Stimulated activated CD4-positive, alpha-beta T cell treated with anti-CD3 and anti-CD28 coated beads, Interleukin-15, amount 100 ng/mL, for 24 hours (primary cell): Measurements from ENCODE around the gene AHSA1.

ENCODE experiments used
- DNase-seq: peaks from one replicate; pipeline ENCODE4 v3.0.0-alpha.2; 2020

AHSA1 gene

DNA sequence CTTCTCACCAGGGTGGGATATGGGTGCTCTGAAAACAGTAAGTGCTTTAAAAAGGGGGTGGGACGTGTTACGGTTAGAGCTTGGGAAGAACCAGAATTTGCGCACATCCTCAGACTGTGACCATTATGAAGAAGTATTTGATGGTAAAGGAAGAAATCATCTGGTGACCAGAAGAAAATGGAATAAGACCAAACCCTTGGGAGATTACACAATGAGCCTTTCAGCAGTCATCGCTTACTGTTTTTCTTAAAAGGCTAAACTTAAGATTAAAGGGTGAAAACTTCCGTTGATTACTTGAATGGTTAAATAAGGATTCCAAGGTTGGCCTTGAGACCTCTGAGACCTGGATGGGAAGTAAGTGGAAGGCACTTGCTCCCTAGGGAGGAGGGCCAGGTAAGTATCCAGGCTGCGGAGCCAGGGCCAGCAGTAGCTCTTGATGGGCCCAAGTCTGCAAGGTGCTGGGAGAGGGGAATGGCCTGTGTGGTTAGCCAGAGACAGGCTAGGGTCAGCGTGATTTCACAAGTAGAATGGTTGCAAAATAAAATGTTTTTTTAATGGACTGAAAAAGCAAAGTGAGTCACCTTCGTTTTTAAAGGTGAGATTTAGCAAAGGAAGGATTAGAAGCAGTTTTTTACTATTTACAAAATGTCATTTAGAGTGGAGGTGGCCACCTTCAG, 53.7 kb downstream of the AHSA1 start:
- no peak for DNase-seq

DNA sequence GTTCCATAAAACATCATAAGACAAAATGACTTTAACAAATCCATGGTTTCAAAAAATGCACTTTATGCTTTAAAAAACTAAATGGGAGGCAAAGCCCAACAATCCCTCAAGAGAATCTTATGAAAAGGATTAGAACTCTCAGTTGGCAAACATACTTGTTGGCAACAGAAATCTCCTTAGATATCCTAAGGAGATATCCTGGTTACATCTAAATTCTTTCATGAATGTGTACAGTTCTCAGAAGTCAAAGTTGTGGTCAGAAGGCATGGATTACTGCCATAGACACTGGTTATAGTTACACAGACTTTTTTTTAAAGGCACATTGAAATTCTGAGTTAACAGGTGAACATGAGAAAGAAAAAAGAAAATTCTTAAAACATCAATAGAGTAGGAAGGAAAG, 58.2 kb downstream of the AHSA1 start:
- DNase-seq = no peak
